Panc1 (cell line): ENCODE results near the gene FGF14. TPM values are rescaled to one million over a fixed set of nuclear protein-coding genes. Genes with fewer than 3 reads are reported as not detected.

Source experiments
- ATAC-seq: fragments of 200-7000 bp; cut with Tn5 transposase; 2 replicates; pipeline ENCODE4 v1.9.1; 2020; ENCODE audit warnings: mild to moderate bottlenecking, moderate library complexity
- BruUV-seq: library from RNA; stranded (reverse); fragments of 400-500 nt; replicated peaks from 2 replicates; lab custom pipeline; 2021; lab: Mats Ljungman, UMichigan
- CTCF ChIA-PET: fragments of 300-600 bp; sonication (Branson Sonifier 250); formaldehyde crosslinking; loops from one replicate; lab custom pipeline; 2022; ENCODE audit warnings: antibody characterized with exemption; lab: Charles Lee
- POLR2A ChIA-PET: fragments of 300-600 bp; sonication (Branson Sonifier 250); formaldehyde crosslinking; loops from one replicate; lab custom pipeline; 2022; ENCODE audit warnings: antibody characterized with exemption; lab: Charles Lee
- DNase-seq: peaks from one replicate; pipeline ENCODE4 v3.0.0-alpha.2; 2010; ENCODE audit warnings: low read depth, low spot score
- H3K27ac ChIP-seq: 2 replicates; pipeline ENCODE4 v1.5.1; 2011; ENCODE audit warnings: mild to moderate bottlenecking, low read length, inconsistent platforms
- H3K27me3 ChIP-seq: fragments of 200-500 bp; sonication (Bioruptor generic); 2 replicates; pipeline ENCODE4 v1.6.0; 2014; ENCODE audit warnings: low read length, inconsistent platforms; ENCODE audit not compliant: control insufficient read depth, insufficient read depth
- H3K36me3 ChIP-seq: fragments of 200-500 bp; sonication (Bioruptor generic); 2 replicates; pipeline ENCODE4 v1.5.1; 2014; ENCODE audit warnings: inconsistent platforms, mild to moderate bottlenecking, low read length, moderate library complexity; ENCODE audit not compliant: control insufficient read depth, insufficient read depth
- H3K4me1 ChIP-seq: 2 replicates; pipeline ENCODE4 v1.5.1; 2011; ENCODE audit warnings: inconsistent platforms, mild to moderate bottlenecking, low read length, moderate library complexity; ENCODE audit not compliant: control insufficient read depth, insufficient read depth
- H3K4me3 ChIP-seq, 2 experiments: 2 replicates each; pipeline ENCODE4 v1.5.1; 2011 to 2012; ENCODE audit warnings: low read depth in 2 of 2, low read length in 2 of 2, mild to moderate bottlenecking in 2 of 2, inconsistent platforms in 1 of 2, moderate library complexity in 1 of 2
- H3K9me3 ChIP-seq: fragments of 200-500 bp; sonication (Bioruptor generic); 2 replicates; pipeline ENCODE4 v1.5.1; 2014; ENCODE audit warnings: low read depth, mild to moderate bottlenecking, inconsistent platforms, low read length, moderate library complexity; ENCODE audit not compliant: control insufficient read depth, insufficient read depth
- POLR2AphosphoS5 ChIP-seq: IDR thresholded peaks from 2 replicates; pipeline ENCODE4 v1.6.1; 2012; ENCODE audit warnings: mild to moderate bottlenecking, low read depth, low read length, moderate library complexity
- REST ChIP-seq, 2 experiments: IDR thresholded peaks; 2 replicates each; pipeline ENCODE4 v1.6.1; 2011 to 2012; ENCODE audit warnings: low read depth in 2 of 2, control low read depth in 1 of 2, low read length in 1 of 2, mild to moderate bottlenecking in 1 of 2, moderate library complexity in 1 of 2; ENCODE audit not compliant: insufficient read depth in 1 of 2
- SIN3A ChIP-seq: IDR thresholded peaks from 2 replicates; pipeline ENCODE4 v1.6.1; 2012; ENCODE audit warnings: low read depth, mild to moderate bottlenecking, low read length, moderate library complexity, borderline replicate concordance; ENCODE audit not compliant: insufficient read depth
- TCF7L2 ChIP-seq: IDR thresholded peaks from 2 replicates; pipeline ENCODE4 v1.6.1; 2011; ENCODE audit warnings: mild to moderate bottlenecking, low read depth, low read length, inconsistent platforms
- in situ Hi-C: cut with HindIII; loops from 2 replicates; pipeline ENCODE4 v1.10.0; 2016; ENCODE audit warnings: low sequenced_read_pairs, low pct_unique_long_range_greater_than_20kb
- intact Hi-C: fragments of 100-400 bp; cut with micrococcal nuclease; formaldehyde crosslinking; loops from one replicate; pipeline ENCODE4 v1.10.0; 2022; ENCODE audit not compliant: unreplicated experiment
- total RNA-seq: library from RNA; stranded (reverse); gene quantifications from one replicate; pipeline ENCODE4 v1.2.1, GENCODE V29; 2021; ENCODE audit not compliant: unreplicated experiment
- TF ChIP-seq, protein P1 (sequence below): fragments of 450-650 bp; IDR thresholded peaks from 2 replicates; pipeline ENCODE4 v1.5.1; 2017; ENCODE audit warnings: mild to moderate bottlenecking

The FGF14 gene
- total RNA-seq, 1 experiment from 2014 or later, result 0.03 TPM

- Histone ChIP-seq H3K9me3 (no peaks in the 10 kb centered on the region), H3K4me3 (no peak overlapping the region), H3K27ac (no peak overlapping the region), H3K4me1 (no peaks in the 10 kb centered on the region), H3K27me3 (no peaks in the 10 kb centered on the region), H3K36me3 (no peaks in the 10 kb centered on the region)
- no peak for ATAC-seq
- no TSS peak for BruUV-seq
- CTCF ChIA-PET, result no interaction called here
- POLR2A ChIA-PET, result no interaction called here
- in situ Hi-C loops (no loop called here), intact Hi-C loops (no loop called here)
- TF ChIP-seq SIN3A (no peak), TCF7L2 (no peak), POLR2AphosphoS5 (no peak), REST (IDR thresholded peaks at IDR 0.05; ENCODE audit: insufficient read depth in 1 of 2, low read depth in 2 of 2, low read length in 1 of 2) (no peak)
- TF ChIP-seq, protein P1, sequence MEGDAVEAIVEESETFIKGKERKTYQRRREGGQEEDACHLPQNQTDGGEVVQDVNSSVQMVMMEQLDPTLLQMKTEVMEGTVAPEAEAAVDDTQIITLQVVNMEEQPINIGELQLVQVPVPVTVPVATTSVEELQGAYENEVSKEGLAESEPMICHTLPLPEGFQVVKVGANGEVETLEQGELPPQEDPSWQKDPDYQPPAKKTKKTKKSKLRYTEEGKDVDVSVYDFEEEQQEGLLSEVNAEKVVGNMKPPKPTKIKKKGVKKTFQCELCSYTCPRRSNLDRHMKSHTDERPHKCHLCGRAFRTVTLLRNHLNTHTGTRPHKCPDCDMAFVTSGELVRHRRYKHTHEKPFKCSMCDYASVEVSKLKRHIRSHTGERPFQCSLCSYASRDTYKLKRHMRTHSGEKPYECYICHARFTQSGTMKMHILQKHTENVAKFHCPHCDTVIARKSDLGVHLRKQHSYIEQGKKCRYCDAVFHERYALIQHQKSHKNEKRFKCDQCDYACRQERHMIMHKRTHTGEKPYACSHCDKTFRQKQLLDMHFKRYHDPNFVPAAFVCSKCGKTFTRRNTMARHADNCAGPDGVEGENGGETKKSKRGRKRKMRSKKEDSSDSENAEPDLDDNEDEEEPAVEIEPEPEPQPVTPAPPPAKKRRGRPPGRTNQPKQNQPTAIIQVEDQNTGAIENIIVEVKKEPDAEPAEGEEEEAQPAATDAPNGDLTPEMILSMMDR, result no peak
- no peak for DNase-seq
These were observed 279.7 kb downstream of the FGF14 start for GRCh38 chr13:102122147-102122546.

DNA sequence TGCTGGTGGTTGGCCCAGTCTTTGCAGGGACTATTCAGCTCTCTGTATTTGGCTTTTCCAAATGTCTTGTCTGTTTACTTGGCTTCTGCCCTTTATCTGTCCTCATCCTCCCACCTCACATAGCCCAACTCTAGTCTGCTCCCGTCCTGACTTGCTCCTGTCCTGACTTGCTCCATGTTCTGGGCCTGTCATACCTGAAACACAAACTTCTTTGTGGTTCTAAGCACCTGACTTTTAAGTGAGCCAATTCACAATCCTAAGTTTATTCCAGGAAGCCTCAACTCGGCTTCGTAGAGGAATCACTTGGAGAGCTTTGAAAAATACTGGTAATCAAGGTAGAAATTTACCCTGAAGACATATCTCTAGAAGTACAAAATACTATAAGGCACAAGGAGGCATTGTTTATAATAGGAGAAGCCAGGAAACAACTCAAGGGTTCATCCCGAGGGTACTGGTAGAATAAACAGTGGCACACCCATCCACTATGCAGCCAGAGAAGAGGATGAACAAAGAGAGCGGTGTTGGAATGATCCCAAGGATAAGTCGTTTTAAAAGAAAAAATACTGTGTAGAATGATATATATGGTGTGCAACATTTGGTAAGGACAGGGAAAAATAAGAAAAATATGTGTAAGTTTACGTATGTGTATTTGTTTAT, 284.5 kb downstream of the FGF14 start:
- POLR2A ChIA-PET, result no interaction called here
- H3K36me3 ChIP-seq, result no peaks in the 10 kb centered on the region
- in situ Hi-C loops, result no loop called here
- ATAC-seq (no peak), DNase-seq (no peak)
- no peaks in the 10 kb centered on the region for H3K27me3 ChIP-seq
- no TSS peak for BruUV-seq
- intact Hi-C loops, result no loop called here
- no peaks in the 10 kb centered on the region for H3K9me3 ChIP-seq
- H3K27ac ChIP-seq, result no peak overlapping the region
- H3K4me1 ChIP-seq, result no peaks in the 10 kb centered on the region
- CTCF ChIA-PET, result no interaction called here
- no peak overlapping the region for H3K4me3 ChIP-seq
- no peak for TF ChIP-seq TCF7L2
- no peak for TF ChIP-seq POLR2AphosphoS5
- TF ChIP-seq SIN3A, result no peak
- TF ChIP-seq, protein P1, result no peak
- TF ChIP-seq REST (IDR thresholded peaks at IDR 0.05; ENCODE audit: insufficient read depth in 1 of 2, low read depth in 2 of 2, low read length in 1 of 2), result no peak
